Activated CD8-positive, alpha-beta memory T cell treated with anti-CD3 and anti-CD28 coated beads, Interleukin-2, amount 50 U/mL, for 24 hours (primary cell): Measurements from ENCODE around the gene TSPAN4.

ENCODE experiments used
- DNase-seq: peaks from one replicate; pipeline ENCODE4 v3.0.0-alpha.2; 2020; ENCODE audit errors: extremely low read depth

Gene TSPAN4

DNA sequence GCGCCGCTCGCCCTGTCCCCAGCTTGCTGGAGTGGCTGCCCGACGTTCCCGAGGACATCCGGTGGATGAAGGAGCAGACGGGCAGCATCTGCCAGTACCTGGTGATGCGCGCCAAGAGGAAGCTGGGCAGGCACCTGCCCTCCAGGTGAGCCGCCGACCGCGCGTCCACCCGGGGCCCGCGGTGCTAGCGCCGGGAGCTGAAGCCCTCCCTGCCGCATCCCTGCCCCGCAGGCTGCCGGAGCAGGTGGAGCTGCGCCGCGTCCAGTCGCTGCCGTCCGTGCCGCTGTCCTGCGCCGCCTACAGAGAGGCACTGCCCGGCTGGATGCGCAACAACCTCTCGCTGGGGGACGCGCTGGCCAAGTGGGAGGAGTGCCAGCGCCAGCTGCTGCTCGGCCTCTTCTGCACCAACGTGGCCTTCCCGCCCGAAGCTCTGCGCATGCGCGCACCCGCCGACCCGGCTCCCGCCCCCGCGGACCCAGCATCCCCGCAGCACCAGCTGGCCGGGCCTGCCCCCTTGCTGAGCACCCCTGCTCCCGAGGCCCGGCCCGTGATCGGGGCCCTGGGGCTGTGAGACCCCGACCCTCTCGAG, 18.3 kb upstream of the TSPAN4 start:
- no peak for DNase-seq

DNA sequence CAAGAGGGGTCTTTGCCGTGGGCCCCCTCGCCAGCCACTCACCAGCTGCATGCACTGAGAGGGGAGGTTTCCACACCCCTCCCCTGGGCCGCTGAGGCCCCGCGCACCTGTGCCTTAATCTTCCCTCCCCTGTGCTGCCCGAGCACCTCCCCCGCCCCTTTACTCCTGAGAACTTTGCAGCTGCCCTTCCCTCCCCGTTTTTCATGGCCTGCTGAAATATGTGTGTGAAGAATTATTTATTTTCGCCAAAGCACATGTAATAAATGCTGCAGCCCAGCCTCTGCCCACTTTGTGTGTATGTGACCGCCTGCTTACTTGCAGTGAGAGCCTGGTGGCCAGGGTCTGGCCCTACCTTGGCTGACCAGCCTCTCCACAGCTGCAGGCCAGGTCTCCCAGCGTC, 17.7 kb upstream of the TSPAN4 start:
- DNase-seq = no peak

DNA sequence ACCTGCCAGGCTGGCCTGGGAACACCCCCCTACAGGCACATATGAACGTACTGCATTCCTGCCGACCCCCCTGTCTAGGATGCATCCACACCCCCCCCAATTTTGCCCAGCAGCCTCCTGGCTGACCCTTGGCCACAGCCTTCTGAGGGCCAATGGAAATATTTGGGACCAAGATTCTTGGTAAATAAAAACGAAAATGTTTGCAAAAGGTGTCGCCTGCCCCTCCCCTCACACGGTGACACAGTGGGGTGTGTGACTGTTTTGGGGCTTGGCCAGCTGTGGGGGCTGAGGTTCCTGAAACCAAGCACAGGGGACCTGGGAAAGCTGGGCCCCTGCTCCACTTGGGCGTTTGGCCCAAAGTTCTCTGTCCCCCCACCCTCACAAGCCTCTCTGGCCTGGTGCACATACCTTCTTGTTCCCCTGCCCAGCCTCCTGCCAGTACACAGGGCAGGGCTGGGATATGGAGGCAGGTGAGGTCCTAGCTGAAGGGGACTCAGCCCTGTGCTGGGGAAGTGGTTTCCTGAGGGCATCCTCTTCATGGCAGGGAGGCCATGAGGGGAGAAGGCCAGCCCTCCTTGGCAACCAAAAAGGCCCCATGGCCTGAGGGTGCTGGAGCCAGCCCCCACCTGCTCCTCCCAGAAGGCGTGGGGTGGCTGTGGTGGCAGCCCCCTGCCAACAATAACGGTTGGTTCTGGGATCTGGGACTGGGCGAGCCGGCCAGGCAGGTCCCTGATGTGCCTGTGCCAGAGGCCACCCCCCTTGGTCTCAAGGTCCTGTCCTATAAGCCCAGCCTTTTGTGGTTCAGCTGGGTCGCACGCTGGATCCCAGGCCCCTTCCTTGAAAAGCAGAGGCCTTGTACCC, 17.1 kb upstream of the TSPAN4 start:
- no peak for DNase-seq

DNA sequence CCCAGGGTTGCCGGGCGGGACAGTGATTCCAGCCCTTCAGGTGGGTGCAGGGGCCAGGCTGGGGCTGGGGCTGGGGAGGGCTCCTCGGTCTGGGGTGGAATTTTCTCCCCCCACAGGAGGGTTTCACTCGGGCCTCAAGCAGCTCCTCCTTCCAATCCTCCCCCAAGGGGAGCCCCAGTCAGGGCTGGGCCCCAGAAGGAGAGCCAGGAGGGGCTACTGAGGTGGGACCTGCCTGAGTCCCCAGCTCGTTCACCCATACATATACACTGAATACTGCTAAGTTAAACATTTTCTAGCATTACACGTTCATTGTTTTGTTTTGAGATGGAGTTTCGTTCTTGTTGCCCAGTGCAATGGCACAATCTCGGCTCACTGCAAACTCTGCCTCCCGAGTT, 16.4 kb upstream of the TSPAN4 start:
- DNase-seq = no peak

DNA sequence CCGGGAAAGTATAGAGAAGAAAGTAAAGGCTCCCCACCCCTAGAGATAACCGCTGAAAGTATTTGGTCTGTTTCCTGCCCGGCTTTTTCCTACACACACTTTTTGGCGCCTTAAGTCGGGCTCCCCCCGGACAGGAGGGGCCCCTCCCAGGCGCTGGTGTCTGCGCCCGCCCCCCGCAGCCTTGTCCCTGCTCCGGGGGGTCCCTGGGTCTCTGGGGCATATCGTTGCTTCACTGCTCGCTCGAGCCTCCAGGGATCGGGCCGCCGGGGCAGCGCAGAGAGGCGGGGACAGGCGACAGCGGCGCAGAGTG, 15.9 kb upstream of the TSPAN4 start:
- DNase-seq = no peak

DNA sequence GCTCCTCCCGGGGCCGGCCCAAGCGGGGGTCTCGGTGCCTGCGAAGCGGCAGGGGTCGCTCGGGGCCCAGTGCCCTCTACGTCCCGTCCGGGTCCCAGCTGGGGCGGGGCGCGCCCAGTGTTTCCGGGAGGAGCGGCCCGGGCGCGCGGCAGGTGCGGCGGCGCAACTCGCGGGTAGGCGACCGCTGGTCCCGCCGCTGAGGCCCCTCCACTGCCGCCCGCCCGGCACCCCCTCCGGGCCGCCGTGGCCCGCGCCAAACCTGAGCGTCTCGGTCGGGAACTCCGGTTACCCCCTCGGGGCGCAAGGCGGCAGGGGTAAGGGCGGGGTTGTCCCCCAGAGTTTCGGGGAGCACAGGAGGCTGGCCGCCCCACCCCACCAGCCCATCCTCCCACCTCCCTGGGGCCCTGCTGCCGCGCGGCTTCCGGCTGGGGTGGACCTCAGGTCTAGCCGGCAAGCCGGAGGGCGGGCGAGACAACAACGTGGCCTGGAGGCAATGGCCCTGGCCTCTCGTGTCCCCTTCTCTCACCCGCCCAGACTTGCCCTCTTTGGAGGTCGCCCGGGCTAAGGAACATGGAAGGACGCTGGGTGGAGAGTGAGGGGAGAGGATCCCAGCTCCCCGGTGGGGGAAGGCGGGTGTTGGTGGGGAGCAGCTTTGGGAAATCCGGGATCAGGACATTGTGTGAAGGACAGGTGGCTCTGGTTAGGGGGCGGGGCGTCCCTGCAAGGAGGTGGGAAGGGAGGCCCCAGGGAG, 15.3 kb upstream of the TSPAN4 start:
- no peak for DNase-seq

DNA sequence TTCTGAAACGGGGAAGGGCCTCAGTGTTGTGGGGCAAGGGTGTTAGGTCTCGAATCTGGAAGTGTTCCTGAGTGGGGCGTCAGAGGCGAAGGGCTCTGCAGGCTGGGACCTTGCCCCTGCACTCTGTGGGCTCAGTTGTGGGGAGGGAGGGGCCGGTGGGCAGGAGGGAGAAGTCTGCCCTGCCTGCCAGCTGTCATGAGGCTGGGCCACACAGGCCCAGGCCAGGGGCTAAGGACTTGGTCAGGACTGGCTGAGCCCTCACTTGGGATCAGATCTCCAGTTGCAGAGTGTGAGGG, 14.8 kb upstream of the TSPAN4 start, which contains the start of gene CRACR2B:
CRACR2B (plus strand) TSS at position 23 of the 296 bp plus-strand sequence. CDS start 689 bp downstream, outside the sequence.
- DNase-seq = no peak

DNA sequence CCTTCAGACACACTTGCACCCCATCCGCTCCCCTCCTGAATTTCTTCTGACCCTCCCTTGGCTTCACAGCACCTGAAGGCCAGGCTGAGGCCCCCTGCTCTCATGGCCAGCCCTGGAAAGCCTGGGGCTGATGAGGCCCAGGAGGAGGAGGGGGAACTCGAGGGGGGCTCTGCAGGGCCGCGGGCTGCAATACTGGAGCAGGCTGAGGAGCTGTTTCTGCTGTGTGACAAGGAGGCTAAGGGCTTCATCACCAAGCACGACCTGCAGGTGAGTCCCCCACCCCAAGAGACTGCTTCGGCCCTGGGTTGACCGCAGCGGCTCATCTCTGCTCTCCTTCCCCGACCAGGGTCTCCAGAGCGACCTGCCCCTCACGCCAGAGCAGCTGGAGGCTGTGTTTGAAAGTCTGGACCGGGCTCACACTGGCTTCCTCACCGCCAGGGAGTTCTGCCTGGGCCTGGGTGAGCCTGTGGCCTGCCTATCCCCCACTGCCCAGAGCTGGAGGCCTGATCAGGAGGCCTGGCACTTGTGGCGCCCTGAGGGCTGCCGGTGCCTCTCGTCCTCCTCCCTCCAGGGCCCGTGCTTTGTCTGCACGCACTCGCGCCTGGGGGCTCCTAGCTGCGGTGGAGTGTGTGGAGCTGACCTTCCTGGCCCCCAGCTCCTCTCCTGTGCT, 14.0 kb upstream of the TSPAN4 start:
- no peak for DNase-seq

DNA sequence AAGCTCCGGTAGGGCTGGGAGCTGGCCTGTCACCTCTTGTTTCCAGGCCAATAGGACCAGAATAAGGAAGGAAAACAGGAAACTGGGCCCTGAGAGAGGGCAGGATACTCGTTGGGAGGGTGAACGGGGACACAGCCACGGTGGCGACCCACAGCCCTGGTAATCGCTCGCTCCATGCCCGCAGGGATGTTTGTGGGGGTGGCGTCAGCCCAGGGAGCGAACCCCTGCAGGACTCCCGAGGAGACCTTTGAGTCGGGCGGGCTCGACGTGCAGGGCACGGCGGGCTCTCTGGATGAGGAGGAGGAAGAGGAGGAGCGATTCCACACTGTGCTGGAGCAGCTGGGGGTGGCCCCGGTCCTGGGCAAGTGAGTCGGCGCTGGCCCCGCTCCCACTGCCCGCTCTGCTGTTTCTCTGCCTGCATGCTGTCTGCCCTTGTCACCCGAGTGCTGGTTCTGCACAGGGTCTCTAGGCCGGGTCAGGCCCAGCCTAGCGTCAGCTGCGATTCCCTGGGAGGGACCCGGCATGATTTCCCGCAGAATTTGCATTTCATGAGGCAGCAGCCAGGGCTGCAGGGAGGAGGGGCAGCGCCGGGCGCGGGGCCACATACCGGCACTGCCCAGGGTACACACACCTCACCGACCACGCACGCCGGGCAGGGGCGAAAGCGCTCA, 13.3 kb upstream of the TSPAN4 start:
- DNase-seq = no peak

DNA sequence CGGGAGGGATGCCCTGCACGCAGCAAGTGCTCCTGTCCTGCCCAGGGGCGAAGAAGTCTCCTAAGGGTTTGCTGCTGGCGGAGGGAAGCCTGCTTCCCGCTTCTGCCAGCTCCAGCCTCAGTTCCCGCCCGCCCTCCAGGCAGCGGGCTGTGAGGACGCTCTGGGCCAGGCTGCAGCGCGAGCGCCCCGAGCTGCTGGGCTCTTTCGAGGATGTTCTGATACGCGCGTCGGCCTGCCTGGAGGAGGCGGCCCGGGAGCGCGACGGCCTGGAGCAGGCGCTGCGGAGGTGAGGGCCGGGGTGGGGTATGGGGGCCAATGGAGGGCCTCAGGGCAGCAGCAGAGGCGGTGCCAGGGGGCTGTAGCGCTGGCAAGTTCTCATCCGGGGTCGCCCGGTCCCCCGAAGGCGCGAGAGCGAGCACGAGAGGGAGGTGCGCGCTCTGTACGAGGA, 12.8 kb upstream of the TSPAN4 start:
- DNase-seq = no peak

DNA sequence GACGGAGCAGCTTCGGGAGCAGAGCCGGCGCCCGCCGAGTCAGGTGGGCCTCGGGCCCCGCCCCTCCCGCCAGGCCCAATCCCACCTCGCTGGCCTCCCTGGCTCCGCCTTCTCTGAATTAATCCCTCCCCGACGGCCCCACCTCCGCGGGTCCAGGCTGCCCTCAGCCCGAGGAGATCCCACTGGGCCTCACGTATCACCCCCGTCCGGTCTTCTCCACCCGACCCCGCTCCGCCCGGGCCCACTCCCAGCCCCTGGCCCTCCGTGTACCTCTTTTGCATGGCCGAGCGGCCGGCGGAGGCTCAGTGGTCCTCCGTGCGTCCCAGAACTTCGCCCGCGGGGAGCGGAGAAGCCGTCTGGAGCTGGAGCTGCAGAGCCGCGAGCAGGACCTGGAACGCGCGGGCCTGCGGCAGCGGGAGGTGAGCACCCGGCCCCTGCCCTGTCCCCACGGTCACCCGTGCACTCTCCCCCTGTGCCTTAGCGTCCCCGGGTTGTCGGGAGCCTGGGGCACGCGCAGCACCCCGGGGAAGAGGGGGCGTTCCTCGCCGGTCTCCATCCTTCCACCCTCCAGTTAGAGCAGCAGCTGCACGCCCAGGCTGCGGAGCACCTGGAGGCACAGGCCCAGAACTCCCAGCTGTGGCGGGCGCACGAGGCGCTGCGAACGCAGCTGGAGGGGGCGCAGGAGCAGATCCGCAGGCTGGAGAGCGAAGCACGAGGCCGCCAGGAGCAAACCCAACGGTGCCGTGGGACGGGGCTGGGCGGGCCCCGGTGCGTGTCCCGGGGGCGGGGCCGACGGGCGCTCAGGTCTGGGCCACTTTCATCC, 12.1 kb upstream of the TSPAN4 start:
- DNase-seq = no peak

DNA sequence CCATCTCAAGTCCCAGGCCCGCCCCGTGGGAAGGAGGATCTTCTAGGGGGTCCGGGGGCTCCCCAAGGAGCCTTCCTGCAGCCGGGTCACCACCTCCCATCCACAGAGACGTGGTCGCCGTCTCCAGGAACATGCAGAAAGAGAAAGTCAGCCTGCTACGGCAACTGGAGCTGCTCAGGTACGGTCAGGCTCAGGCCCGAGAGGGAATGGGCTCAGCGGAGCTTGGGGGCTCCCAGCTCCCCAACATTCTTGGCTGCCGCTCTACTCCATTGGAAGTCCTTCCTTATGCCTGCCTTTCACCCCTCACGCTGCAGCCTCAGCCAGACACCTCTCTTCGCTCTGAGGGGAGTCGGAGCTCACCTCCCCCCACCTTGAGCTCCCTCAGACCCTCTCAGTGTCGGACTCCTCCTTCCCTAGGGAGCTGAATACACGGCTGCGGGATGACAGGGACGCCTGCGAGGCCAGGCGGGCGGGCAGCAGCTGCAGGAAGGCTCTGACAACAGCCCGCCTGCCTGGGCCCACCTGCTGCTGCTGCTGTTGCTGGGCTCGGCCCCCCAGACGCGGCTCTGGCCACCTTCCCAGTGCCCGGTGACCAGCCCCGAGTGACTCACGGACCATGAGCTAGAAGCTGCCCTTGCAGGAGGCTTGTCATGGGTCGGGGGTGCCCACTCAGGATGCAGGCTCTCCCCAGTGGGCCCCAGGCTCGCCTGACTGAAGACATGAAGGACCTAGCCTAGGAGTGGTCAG, 11.4 kb upstream of the TSPAN4 start:
- no peak for DNase-seq

DNA sequence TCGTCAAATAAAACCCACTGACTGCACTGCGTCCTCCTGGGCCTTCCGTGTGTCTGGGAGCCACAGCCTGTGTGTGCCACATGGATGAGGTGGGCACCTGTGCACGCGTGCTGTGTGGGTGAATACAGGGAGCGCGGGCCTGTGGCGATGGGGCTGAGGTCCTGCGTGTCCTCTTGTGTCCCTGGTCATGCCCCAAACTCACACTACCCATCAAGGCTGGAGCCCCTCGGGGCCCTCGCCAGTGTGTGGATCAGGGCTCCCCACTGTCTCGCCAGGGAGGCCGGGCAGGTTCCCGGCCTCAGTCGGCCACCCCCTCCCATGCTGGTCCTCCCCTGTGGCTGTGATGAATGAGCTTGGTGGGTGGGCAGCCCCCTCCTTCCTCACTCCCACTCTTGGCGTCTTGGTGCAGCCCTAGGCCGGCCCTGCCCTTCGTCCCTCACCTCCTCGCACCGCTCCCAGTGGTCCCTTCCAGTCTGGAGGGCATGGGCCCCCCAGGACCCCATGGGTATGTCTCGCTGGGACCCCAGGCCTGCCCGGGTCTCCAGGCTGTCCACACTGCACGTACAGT, 10.6 kb upstream of the TSPAN4 start:
- no peak for DNase-seq

DNA sequence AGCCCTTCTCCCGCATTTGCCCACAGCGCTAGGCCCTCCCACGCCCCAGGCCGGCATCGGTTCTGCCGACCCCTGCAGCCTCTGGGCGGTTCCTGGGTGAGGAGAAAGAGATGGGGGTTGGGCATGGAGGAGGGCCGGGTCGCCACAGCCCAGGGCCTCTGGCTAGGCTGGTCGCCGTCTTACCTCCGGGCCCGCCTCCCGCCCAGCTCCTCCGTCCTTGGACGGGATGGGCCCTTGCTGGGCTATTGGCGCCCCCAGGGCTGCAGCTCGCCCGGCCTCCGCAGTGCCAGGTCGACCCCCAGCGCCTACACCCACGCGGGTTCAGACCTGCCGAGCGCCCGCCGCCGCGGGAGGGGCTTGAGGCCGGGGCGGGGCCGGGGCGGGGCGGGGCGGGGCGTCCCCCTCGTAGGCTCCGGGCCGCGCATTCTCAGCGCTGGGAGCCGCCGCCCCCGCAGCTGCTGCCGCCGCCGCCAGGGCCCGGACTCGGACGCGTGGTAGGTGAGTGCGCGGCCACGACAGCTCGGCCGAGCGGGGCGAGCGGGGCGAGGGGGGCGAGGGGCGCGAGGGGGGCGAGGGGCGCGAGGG, 10.0 kb upstream of the TSPAN4 start, which contains the start of gene CD151:
CD151 (plus strand) TSS at position 424 of the 585 bp plus-strand sequence. CDS start 3,118 bp downstream, outside the sequence.
- DNase-seq = no peak

DNA sequence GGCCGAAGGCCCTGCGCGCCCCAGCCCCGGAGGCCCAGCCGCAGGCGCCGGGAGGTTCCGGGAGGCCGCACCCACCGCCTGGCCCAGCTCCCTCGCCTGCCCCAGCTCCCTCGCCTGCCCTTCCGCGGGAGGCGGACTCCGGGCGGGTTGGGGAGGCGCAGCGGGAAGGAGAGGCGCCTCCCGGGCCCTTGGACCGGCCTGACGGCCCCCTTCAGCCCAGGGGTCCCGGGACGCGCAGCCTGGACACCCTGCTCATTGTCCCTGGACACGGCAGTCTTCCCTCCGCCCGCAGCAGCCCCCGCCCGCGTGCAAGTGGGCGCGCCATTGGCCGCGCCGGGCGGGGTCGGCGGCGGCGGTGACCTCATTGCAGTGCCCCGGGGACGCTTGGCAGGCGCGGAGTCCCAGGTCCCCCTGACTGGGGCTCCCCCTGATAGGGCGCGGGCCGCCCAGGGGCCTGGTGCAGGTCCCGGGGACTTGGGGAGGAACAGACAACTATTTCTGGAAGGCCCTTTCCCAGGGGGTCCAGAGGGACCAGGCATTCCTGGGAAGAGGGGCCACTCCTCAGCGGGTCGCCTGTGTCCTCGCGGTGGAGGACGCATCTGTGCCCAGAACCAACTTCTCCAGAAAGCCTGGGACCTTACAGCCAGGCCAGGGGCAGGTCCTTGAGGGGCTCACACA, 9.4 kb upstream of the TSPAN4 start:
- DNase-seq = no peak

DNA sequence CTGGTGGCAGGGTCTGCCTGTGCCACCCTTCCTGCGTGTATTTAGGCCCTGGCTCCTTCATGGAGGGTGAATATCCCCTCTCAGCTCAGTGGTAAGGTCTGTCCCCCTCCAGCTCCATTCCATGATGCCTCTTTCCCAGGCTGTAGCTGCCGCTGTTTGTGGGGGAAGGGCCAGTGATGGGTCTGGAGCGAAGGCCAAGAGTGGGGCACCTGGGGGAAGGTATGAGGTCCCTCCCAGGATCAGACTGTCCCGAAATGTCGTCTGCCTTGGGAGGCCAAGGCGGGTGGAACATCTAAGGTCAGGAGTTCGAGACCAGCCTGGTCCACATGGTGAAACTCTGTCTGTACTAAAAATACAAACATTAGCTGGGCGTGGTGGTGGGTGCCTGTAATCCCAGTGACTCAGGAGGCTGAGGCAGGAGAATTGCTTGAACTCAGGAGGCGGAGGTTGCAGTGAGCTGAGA, 8.8 kb upstream of the TSPAN4 start:
- DNase-seq = no peak

DNA sequence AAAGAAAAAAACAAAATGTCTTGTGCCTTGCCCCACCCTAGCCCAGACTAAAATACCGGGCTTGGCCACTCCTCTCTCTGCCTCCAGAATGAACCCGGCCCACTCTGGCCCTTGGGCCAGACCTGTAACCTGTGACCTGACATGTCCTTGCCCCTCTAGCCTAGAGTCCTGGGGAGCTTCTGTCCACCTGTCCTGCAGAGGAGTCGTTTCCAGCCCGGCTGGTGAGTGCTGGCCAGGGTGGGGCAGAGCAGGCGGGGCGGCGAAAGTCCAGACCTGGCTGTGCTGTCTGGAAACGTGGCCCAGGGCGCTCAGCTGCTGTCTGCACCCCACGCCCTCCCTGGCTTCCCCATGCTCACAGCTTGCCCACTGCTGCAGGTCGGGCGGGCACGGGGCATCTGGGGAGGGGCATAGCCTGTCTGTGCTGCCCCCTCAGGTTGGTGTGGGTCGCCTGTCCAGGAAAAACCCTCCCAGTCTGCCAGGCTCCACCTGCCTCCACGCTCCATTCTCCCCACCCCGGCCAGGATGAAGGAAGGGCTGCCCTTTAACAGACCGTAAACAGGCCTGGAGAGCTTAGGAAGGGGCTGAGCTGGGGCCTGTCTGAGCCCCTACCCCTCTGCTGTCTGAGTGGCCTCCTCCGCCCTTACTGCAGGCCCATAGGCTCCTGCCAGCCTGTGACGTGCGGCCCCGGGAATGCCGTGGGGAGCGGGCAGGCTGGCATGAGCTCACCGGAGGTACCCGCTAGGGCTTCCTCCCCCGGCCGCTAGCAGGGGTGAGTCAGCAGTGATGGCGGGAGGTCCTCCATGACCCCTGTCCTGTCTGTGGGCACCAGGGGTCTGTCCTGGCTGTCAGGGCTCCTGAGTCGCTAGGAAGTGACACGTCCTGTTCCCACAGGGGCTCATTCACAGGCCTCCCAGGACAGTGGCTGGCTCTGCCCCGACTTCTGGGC, 8.0 kb upstream of the TSPAN4 start:
- no peak for DNase-seq

DNA sequence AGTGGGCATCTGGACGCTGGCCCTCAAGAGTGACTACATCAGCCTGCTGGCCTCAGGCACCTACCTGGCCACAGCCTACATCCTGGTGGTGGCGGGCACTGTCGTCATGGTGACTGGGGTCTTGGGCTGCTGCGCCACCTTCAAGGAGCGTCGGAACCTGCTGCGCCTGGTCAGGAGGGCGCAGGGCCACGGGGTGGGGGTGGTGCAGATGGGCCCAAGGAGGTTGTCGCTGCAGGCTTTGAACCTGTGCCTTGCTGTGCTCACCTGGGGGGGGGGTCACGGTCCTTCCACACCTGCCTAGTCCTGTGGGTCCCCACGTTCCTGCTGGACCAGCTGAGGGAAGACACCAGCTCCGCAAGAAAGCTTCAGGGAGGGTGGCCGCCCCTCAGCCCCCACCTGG, 6.4 kb upstream of the TSPAN4 start:
- no peak for DNase-seq
